GM23248 (cell line): ENCODE measurements around the gene ZFAND2B. TPM values are rescaled to one million over a fixed set of nuclear protein-coding genes. Genes with fewer than 3 reads are reported as not detected.
"Not testable (repeated sequence)": the region's sequence is repeated elsewhere in the genome, so short reads cannot be mapped to it uniquely, and the experiment has no call there.

Source experiments
- DNase-seq: peaks from one replicate; pipeline ENCODE4 v3.0.0-alpha.2; 2015
- H2AFZ ChIP-seq: fragments of 200-600 bp; sonication (generic); 2 replicates; pipeline ENCODE4 v1.6.1; 2016; ENCODE audit warnings: antibody characterized with exemption
- H3F3A ChIP-seq: fragments of 200-600 bp; sonication (generic); 2 replicates; pipeline ENCODE4 v1.6.1; 2016; ENCODE audit warnings: mild to moderate bottlenecking, antibody characterized with exemption, mixed run types; ENCODE audit not compliant: insufficient read depth
- H3K27ac ChIP-seq: fragments of 200-600 bp; sonication (generic); 2 replicates; pipeline ENCODE4 v1.5.1; 2016; ENCODE audit warnings: mild to moderate bottlenecking
- H3K27me3 ChIP-seq: fragments of 200-600 bp; sonication (generic); replicated peaks from 2 replicates; pipeline ENCODE4 v1.6.1; 2016; ENCODE audit warnings: mild to moderate bottlenecking; ENCODE audit not compliant: insufficient read depth
- H3K36me3 ChIP-seq: fragments of 200-600 bp; sonication (generic); 2 replicates; pipeline ENCODE4 v1.6.1; 2016; ENCODE audit warnings: low read depth, mild to moderate bottlenecking
- H3K4me1 ChIP-seq: fragments of 200-600 bp; sonication (generic); 2 replicates; pipeline ENCODE4 v1.6.1; 2016; ENCODE audit warnings: mild to moderate bottlenecking; ENCODE audit not compliant: insufficient read depth
- H3K4me2 ChIP-seq: fragments of 200-600 bp; sonication (generic); one replicate; pipeline ENCODE4 v1.6.1; 2016; ENCODE audit warnings: mild to moderate bottlenecking; ENCODE audit not compliant: unreplicated experiment
- H3K4me3 ChIP-seq: fragments of 200-600 bp; sonication (generic); 2 replicates; pipeline ENCODE4 v1.5.1; 2016; ENCODE audit warnings: mild to moderate bottlenecking
- H3K79me2 ChIP-seq: fragments of 200-600 bp; sonication (generic); 2 replicates; pipeline ENCODE4 v1.6.1; 2016; ENCODE audit warnings: mild to moderate bottlenecking; ENCODE audit not compliant: insufficient read depth
- H3K9ac ChIP-seq: fragments of 200-600 bp; sonication (generic); 2 replicates; pipeline ENCODE4 v1.6.1; 2016; ENCODE audit warnings: mild to moderate bottlenecking
- H3K9me2 ChIP-seq: fragments of 200-600 bp; sonication (generic); 2 replicates; pipeline ENCODE4 v1.6.1; 2016; ENCODE audit warnings: mixed run types, mild to moderate bottlenecking, moderate library complexity; ENCODE audit not compliant: insufficient read depth
- H3K9me3 ChIP-seq: fragments of 200-600 bp; sonication (generic); one replicate; pipeline ENCODE4 v1.6.1; 2017; ENCODE audit warnings: low read depth
- H4K20me1 ChIP-seq: fragments of 200-600 bp; sonication (generic); 2 replicates; pipeline ENCODE4 v1.6.0; 2016; ENCODE audit not compliant: insufficient read depth
- EZH2 ChIP-seq: fragments of 200-600 bp; sonication (generic); IDR thresholded peaks from 2 replicates; pipeline ENCODE4 v1.6.1; 2018; ENCODE audit warnings: antibody characterized with exemption, mild to moderate bottlenecking; ENCODE audit not compliant: insufficient read depth, poor library complexity, severe bottlenecking
- EZH2phosphoT487 ChIP-seq: fragments of 200-600 bp; sonication (generic); IDR thresholded peaks from 2 replicates; pipeline ENCODE4 v1.6.1; 2018; ENCODE audit warnings: antibody characterized with exemption, moderate library complexity, mild to moderate bottlenecking, low read depth; ENCODE audit not compliant: insufficient read depth
- WGBS, 2 experiments: methylation state at CpG; one replicate each; pipeline ENCODE4 v1.1.6; 2015 to 2017; ENCODE audit warnings: low lambda C conversion rate in 2 of 2, low coverage in 1 of 2; ENCODE audit errors: missing lambda C conversion rate in 2 of 2; 5-methylcytosine and 5-hydroxymethylcytosine counted together
- in situ Hi-C: fragments of 300-500 bp; cut with MboI; formaldehyde crosslinking; loops from 2 replicates; pipeline ENCODE4 v1.15.0; 2020
- polyA plus RNA-seq: library from polyadenylated mRNA; unstranded; fragments of >200 nt; fragmentation: Nextera tagmentation; extraction: Ambion mirVana; gene quantifications from 2 replicates; pipeline ENCODE4 v1.2.1, GENCODE V29; 2016
- total RNA-seq: library from RNA; depleted of rRNA; stranded (reverse); fragments of >200 nt; shearing (Covaris generic); gene quantifications from 2 replicates; pipeline ENCODE4 v1.2.3, GENCODE V29; 2014; rRNA removed

The ZFAND2B gene
- total and polyA plus RNA-seq, 2 experiments from 2014 or later, result 38.9 to 39.3 TPM

GRCh38 chr2:219254590-219255201 is 48.1 kb downstream of the ZFAND2B start:
- H3K9ac ChIP-seq, result peak overlapping the region; percentile 62
- in situ Hi-C loops, result no loop called here
- WGBS, 2 experiments, result 14 to 17% methylated on average over 10 to 12 of the region's 12 CpGs

GRCh38 chr2:219258942-219259341 is 52.4 kb downstream of the ZFAND2B start:
- H3K9me3 ChIP-seq, in situ Hi-C loops, H3K27me3 ChIP-seq: not testable (repeated sequence)

More at GRCh38 chr2:219254590-219255201, 48.1 kb downstream of the ZFAND2B start:
- Histone ChIP-seq H3K79me2 (no peaks in the 10 kb centered on the region), H3K36me3 (no peaks in the 10 kb centered on the region), H3K27ac (no peak overlapping the region), H3K4me2 (peak overlapping the region; percentile 86), H3K4me1 (peaks cover 29% of the 10 kb centered on the region), H4K20me1 (no peaks in the 10 kb centered on the region), H3F3A (peaks cover 24% of the 10 kb centered on the region), H3K9me3 (no peaks in the 10 kb centered on the region), H3K27me3 (no peaks in the 10 kb centered on the region; the same call in 1 of the 2 replicates), H3K4me3 (peak overlapping the region; percentile 78), H3K9me2 (no peaks in the 10 kb centered on the region), H2AFZ (peak overlapping the region; percentile 76)
- TF ChIP-seq EZH2, result no peak
- no peak for TF ChIP-seq EZH2phosphoT487
- DNase-seq, result peak; percentile 66

More at GRCh38 chr2:219258942-219259341, 52.4 kb downstream of the ZFAND2B start:
- not testable (repeated sequence) for H3K27ac ChIP-seq, H3K79me2 ChIP-seq, H3K4me3 ChIP-seq, H4K20me1 ChIP-seq, H3K9ac ChIP-seq, H3K4me2 ChIP-seq, H3K9me2 ChIP-seq, H3K36me3 ChIP-seq, DNase-seq, H3F3A ChIP-seq, H3K4me1 ChIP-seq, H2AFZ ChIP-seq
- 67 to 73% methylated on average over 10 of the region's 10 CpGs for WGBS, 2 experiments

Other genes with a start within 250 kb of the ZFAND2B start
- not detected in 2 replicates for gene CDK5R2, start 247.1 kb upstream of the ZFAND2B start, total RNA-seq
- not detected in 2 replicates for gene CDK5R2, start 247.1 kb upstream of the ZFAND2B start, polyA plus RNA-seq
- not detected in 2 replicates for gene FEV, start 221.6 kb upstream of the ZFAND2B start, total RNA-seq
- gene FEV, start 221.6 kb upstream of the ZFAND2B start, polyA plus RNA-seq, result not detected in 2 replicates
- not detected in 2 replicates for gene CRYBA2, start 213.4 kb upstream of the ZFAND2B start, total RNA-seq
- gene CRYBA2, start 213.4 kb upstream of the ZFAND2B start, polyA plus RNA-seq, result not detected in 2 replicates
- not detected in 2 replicates for gene CFAP65, start 165.3 kb upstream of the ZFAND2B start, total RNA-seq
- 0.08 TPM in 1 of 2 replicates, not detected in the other for gene CFAP65, start 165.3 kb upstream of the ZFAND2B start, polyA plus RNA-seq
- gene IHH, start 145.9 kb upstream of the ZFAND2B start, total RNA-seq, result not detected in 2 replicates
- not detected in 2 replicates for gene IHH, start 145.9 kb upstream of the ZFAND2B start, polyA plus RNA-seq
- gene NHEJ1, start 46.0 kb upstream of the ZFAND2B start, total RNA-seq, result 8.3 and 16.1 TPM in 2 replicates
- gene NHEJ1, start 46.0 kb upstream of the ZFAND2B start, polyA plus RNA-seq, result 8.3 and 10.5 TPM in 2 replicates
- 0.13 and 1.2 TPM in 2 replicates for gene SLC23A3, start 36.8 kb upstream of the ZFAND2B start, total RNA-seq
- gene SLC23A3, start 36.8 kb upstream of the ZFAND2B start, polyA plus RNA-seq, result 0.24 and 0.58 TPM in 2 replicates
- 34.5 and 35.2 TPM in 2 replicates for gene CNPPD1, start 29.9 kb upstream of the ZFAND2B start, total RNA-seq
- 43.8 and 43.9 TPM in 2 replicates for gene CNPPD1, start 29.9 kb upstream of the ZFAND2B start, polyA plus RNA-seq
- 98.9 and 120 TPM in 2 replicates for gene RETREG2, start 28.5 kb upstream of the ZFAND2B start, total RNA-seq
- gene RETREG2, start 28.5 kb upstream of the ZFAND2B start, polyA plus RNA-seq, result 20.7 and 21.5 TPM in 2 replicates
- gene ABCB6, start 12.2 kb downstream of the ZFAND2B start, total RNA-seq, result 25.3 and 35.7 TPM in 2 replicates
- gene ABCB6, start 12.2 kb downstream of the ZFAND2B start, polyA plus RNA-seq, result 21.8 TPM in 2 replicates
- gene ATG9A, start 22.9 kb downstream of the ZFAND2B start, total RNA-seq, result 84.4 and 97.3 TPM in 2 replicates
- gene ATG9A, start 22.9 kb downstream of the ZFAND2B start, polyA plus RNA-seq, result 68.5 and 72.6 TPM in 2 replicates
- gene ANKZF1, start 23.0 kb downstream of the ZFAND2B start, total RNA-seq, result 27.8 and 32.6 TPM in 2 replicates
- 26.8 and 31.5 TPM in 2 replicates for gene ANKZF1, start 23.0 kb downstream of the ZFAND2B start, polyA plus RNA-seq
- gene GLB1L, start 38.7 kb downstream of the ZFAND2B start, total RNA-seq, result 13.4 and 13.5 TPM in 2 replicates
- 3.4 and 3.8 TPM in 2 replicates for gene GLB1L, start 38.7 kb downstream of the ZFAND2B start, polyA plus RNA-seq
- gene STK16, start 38.7 kb downstream of the ZFAND2B start, total RNA-seq, result 15.3 and 16.0 TPM in 2 replicates
- 5.3 and 7.2 TPM in 2 replicates for gene STK16, start 38.7 kb downstream of the ZFAND2B start, polyA plus RNA-seq
- not detected in 2 replicates for gene TUBA4B, start 46.5 kb downstream of the ZFAND2B start, total RNA-seq
- not detected in 2 replicates for gene TUBA4B, start 46.5 kb downstream of the ZFAND2B start, polyA plus RNA-seq
- gene TUBA4A, start 47.1 kb downstream of the ZFAND2B start, total RNA-seq, result 14.3 and 27.1 TPM in 2 replicates
- gene TUBA4A, start 47.1 kb downstream of the ZFAND2B start, polyA plus RNA-seq, result 14.5 and 15.5 TPM in 2 replicates
- gene DNAJB2, start 72.6 kb downstream of the ZFAND2B start, total RNA-seq, result 50.5 and 53.7 TPM in 2 replicates
- gene DNAJB2, start 72.6 kb downstream of the ZFAND2B start, polyA plus RNA-seq, result 11.1 and 12.6 TPM in 2 replicates
- gene PTPRN, start 102.6 kb downstream of the ZFAND2B start, total RNA-seq, result 50.5 and 54.1 TPM in 2 replicates
- gene PTPRN, start 102.6 kb downstream of the ZFAND2B start, polyA plus RNA-seq, result 29.2 and 30.5 TPM in 2 replicates
- gene RESP18, start 126.0 kb downstream of the ZFAND2B start, total RNA-seq, result not detected in 2 replicates
- not detected in 2 replicates for gene RESP18, start 126.0 kb downstream of the ZFAND2B start, polyA plus RNA-seq
- gene DNPEP, start 181.1 kb downstream of the ZFAND2B start, total RNA-seq, result 79.8 and 84.5 TPM in 2 replicates
- 54.5 and 57.5 TPM in 2 replicates for gene DNPEP, start 181.1 kb downstream of the ZFAND2B start, polyA plus RNA-seq
- gene DES, start 211.6 kb downstream of the ZFAND2B start, total RNA-seq, result 0.51 and 2.7 TPM in 2 replicates
- 0.75 and 1.1 TPM in 2 replicates for gene DES, start 211.6 kb downstream of the ZFAND2B start, polyA plus RNA-seq
- 26.5 and 32.1 TPM in 2 replicates for gene SPEG, start 228.1 kb downstream of the ZFAND2B start, total RNA-seq
- 6.8 and 9.4 TPM in 2 replicates for gene SPEG, start 228.1 kb downstream of the ZFAND2B start, polyA plus RNA-seq